DLD1 (cell line): Measurements from ENCODE around the gene PTPRK.

ENCODE experiments used
- in situ Hi-C: cut with HindIII; loops from 2 replicates; pipeline ENCODE4 v1.10.0; 2017; ENCODE audit warnings: low sequenced_read_pairs

The PTPRK gene

DNA sequence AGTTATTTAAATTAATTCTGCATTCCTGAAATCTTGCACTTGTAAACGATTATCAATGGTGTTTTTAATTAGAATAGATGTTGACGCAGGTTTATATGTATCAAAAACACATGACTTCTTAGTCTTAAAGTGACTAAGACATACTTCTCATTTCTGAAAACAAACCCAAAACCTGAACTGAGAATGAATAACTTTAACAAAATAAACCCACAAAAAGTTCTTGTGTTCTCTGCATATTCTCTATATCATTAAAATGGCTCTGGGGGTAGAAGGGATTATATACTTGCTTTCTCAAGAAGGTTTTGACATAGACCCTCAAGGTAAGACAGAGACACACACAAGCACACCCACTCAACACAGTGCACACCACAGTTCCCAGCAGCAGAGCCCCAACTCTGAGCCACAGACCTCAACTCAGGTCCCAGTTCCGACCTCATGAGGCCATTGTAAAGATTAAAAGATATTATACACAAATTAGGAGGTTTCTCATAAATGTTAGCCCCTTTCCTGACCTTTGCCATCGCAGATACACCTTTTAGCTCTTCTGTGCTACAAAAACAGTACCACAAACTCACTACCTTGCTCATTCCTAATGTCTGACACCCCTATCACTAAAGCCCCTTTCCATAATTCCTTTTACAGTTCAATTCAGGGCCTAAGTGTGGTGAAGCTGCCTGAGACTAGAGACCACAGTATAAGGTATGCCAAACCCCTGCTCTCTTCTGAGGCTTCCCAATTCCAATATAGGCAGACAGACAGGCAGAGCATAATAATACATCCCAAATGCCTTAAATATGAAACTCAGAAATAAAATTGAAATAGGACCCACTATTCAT, 267.8 kb downstream of the PTPRK start:
- in situ Hi-C loops: no loop called here

DNA sequence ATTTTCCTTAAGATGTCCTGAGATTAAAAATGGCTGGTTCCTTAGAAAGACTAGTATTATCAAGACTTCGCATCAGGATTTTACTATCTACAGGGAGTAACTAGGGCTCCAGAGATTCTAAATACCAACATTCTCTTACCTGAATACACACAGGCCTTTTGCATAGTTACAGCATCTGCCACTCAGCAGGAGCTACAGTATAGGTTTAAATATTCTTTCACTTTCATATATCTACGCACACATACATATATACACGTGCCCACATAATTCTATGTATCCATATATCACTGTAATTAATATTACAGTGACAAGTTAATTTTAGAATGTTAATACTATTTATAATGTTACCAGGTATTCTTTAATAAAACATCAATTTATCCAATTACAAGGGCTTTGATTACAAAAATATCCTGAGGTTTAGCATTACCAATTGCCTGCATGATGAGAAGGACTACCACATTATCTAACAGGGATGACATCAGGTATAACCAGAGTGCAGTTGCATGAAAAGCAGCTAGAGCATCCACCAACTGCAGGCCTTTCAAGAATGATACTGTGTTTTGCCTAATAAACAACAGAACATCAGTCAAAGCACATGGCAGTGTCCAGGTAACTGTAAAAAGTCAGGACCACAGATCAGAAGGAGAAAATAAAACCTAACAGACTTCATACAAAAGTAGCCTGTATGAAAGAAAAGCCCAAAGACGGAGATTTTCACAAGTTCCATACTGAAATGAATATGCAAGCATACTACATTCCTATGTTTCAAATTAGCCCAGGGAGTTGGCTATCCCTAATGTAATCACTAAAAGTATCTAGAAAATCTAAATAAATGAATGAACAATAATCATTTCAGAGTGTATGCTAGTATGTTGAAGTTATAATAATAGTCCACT, 268.7 kb downstream of the PTPRK start:
- in situ Hi-C loops: no loop called here

DNA sequence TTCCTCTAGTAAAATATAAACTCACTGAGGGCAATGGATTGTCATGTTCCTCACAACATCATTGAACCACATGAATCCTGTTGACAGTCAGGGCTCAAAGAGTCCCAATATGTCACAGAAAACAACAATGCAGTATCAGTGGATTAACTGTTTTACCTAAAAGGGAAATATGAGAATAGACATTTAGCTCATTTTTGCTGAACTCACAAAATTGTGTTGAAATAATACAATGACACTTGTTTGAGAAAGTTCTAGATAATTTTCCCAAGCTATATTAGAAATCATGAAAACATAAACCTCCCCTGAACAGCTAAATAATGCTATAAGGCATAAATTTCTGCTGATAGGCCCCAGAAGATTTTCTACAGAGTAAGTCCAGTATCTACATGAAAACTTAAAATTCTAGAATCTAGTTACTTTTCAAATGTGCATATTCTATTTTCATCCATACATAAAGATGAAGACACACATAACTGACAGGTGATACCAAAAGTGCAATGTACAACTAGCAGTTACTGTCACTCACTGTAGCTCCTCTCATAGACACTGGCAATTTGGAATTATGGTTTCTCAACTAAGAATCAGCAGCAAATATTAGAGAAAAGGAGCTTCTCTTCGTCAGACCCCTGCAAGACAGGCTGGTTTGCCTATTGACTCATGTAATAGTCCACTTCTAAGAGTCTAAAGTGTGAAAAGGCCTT, 269.9 kb downstream of the PTPRK start:
- in situ Hi-C loops: no loop called here

DNA sequence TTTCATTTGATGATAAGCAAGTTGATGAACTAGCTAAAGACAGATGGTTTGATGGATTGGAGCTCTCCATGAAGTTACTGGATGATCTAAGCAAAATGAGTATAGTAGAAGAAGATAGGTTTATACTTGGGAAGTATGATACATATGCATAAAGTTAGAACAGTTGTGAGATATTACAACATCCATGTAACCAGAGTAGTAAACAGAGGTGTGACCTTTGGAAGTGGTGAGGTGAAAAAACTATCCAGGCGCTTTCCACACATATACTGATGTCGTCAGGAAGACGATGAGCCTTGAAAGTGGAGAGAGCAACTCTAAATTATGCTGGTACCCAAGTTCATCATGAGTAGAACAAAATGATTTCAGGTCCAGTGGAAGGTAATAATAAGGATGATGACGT, 271.0 kb downstream of the PTPRK start:
- in situ Hi-C loops: no loop called here

DNA sequence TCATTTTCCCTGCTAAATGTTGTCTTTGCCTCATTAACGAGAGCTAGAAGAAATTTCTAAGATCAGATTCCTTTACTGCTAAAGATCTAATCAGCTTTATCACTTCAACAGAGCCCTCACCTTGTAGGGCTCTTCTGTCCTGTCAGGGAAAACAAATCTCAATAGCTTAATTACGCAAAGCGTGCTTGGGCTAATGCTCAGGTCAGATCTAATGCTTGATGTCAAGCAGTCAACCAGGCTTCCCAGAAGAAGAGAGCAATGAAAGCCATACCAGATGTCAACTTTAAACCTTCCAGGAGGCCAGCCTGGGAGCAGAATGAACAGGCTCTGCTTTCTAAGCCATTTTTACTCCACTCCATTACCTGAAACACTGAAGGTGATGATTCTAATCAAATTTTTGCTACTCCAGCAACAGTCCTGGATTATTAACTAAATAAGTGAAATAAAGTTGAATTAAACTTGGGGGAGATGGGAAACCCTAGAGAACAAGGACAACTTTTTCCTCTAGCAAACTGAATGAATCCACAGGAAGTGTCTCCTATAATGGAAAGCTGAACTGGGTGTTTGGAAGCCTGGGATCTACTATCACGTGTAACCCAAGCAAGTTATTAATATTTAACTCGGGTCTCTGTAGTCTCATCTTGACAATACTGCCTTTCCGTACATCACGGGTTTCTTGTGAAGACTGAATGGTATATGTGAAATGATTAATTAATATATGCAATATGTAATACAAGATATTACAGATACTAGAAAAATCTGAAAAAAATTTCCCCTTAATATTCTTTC, 273.7 kb downstream of the PTPRK start:
- in situ Hi-C loops: no loop called here

DNA sequence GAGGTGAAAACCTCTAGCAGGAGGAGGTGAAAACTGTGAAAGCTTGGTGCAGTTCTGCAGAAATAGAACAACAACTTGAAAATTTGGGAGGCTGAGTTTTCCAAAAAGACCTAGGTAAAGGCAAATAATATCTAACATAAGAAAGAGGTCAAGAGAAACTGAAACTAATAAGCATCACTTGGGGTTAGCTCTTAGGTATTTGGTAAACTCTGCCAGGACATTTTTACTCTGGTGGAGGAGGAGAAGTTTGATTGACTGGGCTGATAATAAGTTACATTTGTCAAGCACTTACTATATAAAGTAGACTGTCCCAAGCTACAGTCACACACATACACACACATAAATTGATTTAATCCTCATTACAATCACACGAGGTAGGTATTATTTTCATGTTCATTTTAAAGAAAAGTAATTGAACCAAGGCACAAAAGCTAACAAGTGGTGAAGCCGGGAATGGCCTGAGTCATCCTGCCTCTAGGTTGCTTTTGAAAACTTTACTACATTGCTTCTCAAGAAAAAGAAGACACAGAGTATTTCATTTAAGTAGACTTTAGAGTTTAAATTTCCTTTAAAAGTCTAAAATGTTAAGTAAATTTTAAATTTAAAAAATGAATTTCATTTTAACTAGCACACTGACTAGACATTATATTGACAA, 275.5 kb downstream of the PTPRK start:
- in situ Hi-C loops: no loop called here

DNA sequence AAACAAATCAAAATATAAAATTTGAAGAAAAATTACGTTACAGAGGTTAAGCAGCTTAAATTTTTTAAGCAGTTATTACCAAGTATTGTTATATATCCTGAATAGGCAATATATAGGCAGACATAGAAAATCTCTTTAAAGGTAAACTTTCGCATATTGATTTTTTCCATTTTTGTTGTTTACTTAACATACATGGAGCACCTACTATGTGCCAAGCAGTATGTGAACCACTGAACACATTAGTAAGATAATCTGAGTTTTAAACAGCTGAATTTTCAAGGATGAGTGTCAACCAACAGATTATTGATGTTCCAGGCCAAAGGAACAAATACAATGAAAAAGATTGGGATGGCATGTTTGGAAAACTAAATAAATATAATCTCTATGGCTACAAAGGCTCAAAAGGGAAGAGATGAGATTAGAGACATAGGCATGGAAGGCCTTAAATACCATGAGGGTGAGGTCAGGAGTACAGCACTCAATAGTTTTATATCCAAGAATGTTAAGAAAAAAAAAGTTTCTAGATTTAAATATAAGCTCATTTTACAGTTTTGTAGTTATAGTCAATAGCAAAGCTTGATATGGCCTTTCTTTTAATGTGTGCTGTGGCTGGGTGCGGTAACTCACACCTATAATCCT, 277.5 kb downstream of the PTPRK start:
- in situ Hi-C loops: no loop called here

DNA sequence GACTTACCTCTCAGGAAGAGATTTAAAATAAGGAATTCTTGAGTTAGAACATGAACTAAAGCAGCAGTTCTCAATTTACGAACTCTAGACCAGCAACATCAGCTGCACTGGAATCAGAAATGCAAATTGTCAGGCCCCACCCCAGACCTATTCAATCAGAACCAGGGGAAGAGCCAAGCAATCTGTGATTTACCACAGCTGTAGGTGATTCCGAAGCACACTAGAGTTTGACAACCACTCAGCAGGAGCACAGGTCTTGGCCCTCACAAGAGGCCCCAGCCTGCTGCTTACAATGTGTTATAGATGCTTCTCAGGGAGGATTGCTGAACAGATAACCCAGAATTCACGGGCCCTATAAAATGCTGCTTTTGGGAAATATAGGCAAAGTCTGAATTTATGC, 279.2 kb downstream of the PTPRK start:
- in situ Hi-C loops: no loop called here

DNA sequence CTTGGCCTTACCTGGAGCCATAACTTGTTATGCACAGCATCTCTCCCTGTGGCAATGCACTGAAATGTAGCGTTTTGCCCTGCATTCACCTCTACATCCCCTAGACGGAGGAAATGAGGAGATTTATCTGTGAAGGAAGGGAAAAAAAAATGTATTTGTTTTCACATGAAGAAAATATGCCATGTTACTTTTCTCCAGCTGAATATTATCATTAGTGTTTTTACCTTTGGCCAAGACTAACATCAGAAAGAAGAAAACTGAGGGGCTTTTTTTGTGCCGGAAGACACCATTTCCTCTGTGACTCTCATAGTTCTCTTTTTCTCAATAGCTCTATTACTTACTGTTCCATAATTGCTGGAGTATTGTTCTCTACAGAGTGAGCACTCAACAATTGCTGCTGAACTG, 280.4 kb downstream of the PTPRK start:
- in situ Hi-C loops: no loop called here

DNA sequence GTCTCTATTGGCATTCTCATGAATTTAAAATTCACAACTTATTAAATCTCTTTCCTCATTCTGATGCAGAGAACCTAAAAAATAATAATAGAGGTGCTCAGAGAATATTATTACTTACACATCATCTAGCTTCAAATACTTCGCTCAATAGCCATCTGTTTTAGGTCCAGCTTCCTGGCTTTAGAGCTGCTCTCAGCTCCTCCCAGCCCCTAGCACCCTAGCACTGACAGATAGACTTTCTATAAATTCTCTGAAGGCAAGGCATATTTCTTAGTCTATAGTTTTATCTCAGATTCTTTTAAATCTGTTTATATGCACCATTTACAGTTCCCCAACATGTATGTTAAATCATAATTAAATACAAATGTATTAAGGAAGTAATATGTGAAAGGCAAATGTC, 281.3 kb downstream of the PTPRK start:
- in situ Hi-C loops: no loop called here

DNA sequence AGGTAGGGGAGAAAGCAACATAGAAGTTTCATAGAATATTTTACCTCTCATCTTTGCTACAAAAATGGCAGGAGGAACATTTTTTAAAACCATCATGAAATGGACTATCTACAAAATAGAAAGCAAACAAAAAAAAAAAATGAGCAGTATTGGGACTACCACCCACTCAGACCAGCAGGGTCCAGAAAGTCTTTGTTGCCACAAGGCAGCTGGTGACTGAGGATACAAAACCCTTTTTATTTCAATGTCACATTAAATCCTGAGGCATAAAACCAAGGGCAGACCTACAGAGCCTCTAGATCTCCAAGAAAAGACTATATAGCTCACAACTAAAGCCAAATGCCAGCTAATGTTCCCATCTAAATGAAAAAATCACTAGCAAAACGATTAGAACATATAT, 282.2 kb downstream of the PTPRK start:
- in situ Hi-C loops: no loop called here

DNA sequence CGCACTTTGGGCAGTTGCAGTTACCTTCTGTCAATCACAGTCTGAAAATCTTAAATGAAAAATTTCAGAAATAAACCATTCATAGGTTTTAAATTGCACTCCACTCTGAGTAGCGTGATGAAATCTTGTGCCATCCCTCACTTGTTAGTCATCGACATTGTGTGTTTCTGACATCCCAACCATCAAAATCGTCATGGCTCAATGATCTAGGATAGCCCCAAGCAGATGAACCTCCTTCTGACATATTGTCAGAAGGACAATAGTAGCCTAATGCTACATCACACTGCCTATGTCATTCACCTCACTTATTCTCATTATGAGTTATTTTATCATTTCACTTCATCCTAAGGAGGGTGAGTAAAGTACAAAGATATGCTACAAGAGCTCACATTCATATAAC, 284.8 kb downstream of the PTPRK start:
- in situ Hi-C loops: no loop called here

DNA sequence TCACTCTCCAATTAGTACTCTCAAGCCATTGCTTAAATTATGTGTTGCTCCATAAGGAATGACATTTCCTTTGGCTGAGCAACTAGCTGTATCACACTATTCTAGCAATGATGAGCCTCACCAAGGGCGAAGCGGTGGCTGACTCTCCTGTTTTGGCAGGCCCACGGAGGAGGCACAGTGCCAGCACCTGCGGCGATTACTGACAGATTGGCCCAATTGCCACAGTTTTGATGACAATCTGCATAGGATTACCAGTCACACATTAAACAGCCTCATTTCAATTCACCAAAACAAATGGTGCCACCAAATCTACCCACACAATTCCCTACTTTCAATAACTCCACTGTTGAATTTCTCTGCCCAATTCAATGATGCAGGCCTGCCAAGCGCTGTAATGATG, 286.9 kb downstream of the PTPRK start:
- in situ Hi-C loops: no loop called here

DNA sequence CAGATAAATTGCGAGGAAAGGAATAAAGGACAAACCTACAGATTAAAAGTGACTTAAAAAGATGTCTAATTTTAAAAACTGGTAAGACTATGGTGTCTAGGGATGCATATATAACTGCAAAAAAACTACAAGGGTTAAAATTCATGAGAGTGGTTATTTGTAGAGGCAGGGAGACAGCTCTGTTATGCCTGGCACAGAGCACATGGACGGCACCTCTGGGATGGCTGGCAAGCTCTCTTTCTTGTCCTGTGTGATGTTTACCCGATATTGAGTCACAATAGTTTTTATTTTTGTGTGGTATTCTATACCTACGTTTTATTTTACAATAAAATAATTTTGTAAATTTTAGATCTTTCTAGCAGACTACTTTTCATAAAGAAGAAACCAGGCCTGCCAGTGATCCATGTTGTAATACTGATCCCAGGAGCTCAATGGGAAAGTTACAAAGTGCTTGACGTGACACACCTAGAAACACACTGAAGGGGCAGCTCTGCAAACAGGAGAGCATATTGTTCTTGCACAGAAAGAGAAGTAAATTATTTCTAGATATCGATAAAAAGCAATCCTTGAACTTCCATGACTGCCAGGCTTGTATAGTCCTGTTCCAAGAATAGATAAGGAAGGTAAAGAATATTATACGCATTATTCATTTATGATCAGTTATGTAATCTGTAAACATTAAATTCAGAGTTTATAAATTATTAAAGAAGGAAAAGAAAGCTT, 290.0 kb downstream of the PTPRK start:
- in situ Hi-C loops: no loop called here

DNA sequence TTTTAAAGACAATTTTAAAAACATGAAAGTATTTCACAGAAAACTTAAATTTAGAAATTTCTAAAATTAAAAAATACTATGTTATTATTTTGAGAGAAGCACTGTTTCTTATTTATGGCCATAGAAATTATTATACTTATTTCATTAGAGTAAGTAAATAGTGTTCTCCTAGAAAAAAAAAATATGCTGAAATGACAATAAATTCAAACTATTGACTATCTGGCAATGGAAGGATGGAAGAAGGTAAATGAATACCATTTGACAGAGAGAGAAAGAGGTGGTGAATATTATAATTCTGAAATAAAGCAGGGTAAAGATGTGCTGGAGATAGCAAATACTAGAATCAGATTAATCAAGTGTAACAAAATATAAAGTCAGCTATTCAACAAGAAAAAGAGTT, 294.8 kb downstream of the PTPRK start:
- in situ Hi-C loops: no loop called here

DNA sequence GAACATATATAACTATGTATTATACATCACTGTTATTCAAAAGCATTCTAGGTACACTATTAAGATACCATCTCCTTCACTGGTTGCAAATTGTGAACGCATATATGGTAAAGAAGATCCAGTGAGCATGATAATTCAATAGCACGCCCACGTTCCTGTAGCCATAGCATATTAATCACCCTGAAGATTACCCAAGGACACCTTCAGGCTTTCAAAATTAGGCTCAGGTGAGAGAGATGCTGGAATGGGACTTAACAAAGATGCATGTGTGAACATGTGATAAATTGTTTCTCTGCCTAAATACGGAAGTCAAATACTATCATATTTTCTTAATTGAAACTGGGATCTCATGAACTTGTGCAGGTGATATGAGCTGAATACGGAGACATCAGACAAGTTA, 303.5 kb downstream of the PTPRK start:
- in situ Hi-C loops: no loop called here

DNA sequence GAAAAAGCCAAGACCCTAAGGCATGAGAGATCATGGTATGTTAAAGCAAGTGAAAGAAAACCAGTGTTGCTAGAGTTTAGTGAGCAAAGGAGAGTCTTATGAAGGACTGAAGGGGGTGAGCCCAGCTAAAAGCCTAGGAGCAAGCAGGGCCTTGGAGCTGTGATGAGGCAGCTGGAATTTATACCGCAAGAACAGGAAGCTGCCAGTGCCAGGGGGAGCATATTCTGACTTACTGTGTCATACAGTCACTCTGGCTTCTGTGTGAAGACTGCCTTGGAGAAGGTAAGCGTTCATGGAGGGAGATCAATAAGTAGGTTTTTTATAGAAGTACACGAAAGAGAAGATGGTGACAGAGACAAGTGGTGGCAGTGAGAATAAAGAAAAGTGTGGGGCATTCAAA, 310.6 kb downstream of the PTPRK start:
- in situ Hi-C loops: no loop called here

DNA sequence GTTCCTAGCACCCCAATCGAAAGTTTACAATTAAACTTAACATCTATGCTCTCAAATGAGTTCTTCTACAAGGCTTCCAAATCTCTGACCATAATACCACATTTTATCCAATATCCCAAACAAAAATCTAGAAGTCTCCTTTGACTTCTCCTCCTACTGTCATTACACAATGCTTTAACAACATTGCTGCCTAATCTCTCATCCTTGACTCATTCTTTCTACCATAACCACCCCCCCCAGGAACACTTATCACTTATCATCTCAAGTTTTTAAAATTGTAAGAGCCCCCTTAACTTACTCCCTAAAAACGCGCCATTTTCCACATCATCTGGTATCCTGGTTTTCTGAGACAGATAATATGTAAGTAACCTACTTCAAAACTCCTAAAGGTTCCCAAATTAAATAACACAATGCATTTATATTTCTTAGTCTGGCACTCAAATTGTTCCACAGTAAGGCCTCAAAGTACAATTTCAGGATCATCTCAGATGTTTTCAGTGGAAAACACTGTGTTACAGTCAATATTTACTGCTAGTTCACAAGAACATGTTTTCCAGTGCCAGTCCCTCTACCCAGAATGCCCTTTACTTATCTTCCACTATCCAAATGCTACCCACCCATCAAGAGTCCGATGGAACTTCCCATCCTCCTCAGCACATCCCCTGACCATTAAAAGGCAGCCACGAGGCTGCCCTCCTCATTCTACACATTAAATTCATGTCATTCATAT, 311.4 kb downstream of the PTPRK start:
- in situ Hi-C loops: no loop called here
